K562 (cell line): ENCODE results near the gene C12orf60. TPM values are rescaled to one million over a fixed set of nuclear protein-coding genes. Genes with fewer than 3 reads are reported as not detected.

Source experiments
- ATAC-seq: fragments of 200-7000 bp; cut with Tn5 transposase; 3 replicates; pipeline ENCODE4 v1.9.1; 2020; ENCODE audit warnings: moderate library complexity
- BruUV-seq: library from RNA; stranded (reverse); fragments of 400-500 nt; replicated peaks from 2 replicates; lab custom pipeline; 2021; lab: Mats Ljungman, UMichigan
- CTCF ChIA-PET: fragments of 300-600 bp; formaldehyde crosslinking; extraction: SDS; loops from one replicate; lab custom pipeline; 2021; ENCODE audit warnings: low intra/inter-chr PET ratio; lab: Yijun Ruan, JAX
- POLR2A ChIA-PET: fragments of 300-600, 350-650 bp; sonication (Branson Sonifier 250); formaldehyde crosslinking; extraction: SDS; loops from one replicate; lab custom pipeline; 2021; ENCODE audit warnings: antibody characterized with exemption, inconsistent platforms; lab: Yijun Ruan, JAX
- DNase-seq, 4 experiments: peaks; one replicate each; pipeline versions ENCODE4 v3.0.0 to v3.0.0-alpha.2; 2011 to 2018; ENCODE audit warnings: low spot score in 3 of 4, mixed read lengths in 3 of 4; ENCODE audit errors: extremely low read depth in 1 of 4
- FAIRE-seq: peaks from 2 replicates; lab custom pipeline; 2011; peaks lifted over from hg19 to GRCh38; lab: Jason Lieb, UNC
- H2AFZ ChIP-seq: 2 replicates; pipeline ENCODE4 v1.6.0; 2011; ENCODE audit warnings: low read depth, low read length, control low read depth, inconsistent platforms
- H3K27ac ChIP-seq: fragments of 200-600 bp; 3 replicates; pipeline ENCODE4 v1.8.0; 2011; ENCODE audit warnings: low read depth, mild to moderate bottlenecking, control low read depth, inconsistent platforms, low read length, moderate library complexity, mixed read lengths; ENCODE audit errors: extremely low read depth
- H3K27me3 ChIP-seq, 2 experiments: fragments of 300-600 bp in 1 of 2; 2 replicates in 1 of 2; 3 replicates in 1 of 2; pipeline versions ENCODE4 v1.6.0 to v1.8.0; 2011; ENCODE audit warnings: inconsistent platforms in 2 of 2, low read length in 2 of 2, mild to moderate bottlenecking in 1 of 2, mixed read lengths in 1 of 2, moderate library complexity in 1 of 2; ENCODE audit not compliant: control insufficient read depth in 2 of 2, insufficient read depth in 2 of 2
- H3K36me3 ChIP-seq: fragments of 300-600 bp; 3 replicates; pipeline ENCODE4 v1.8.0; 2011; ENCODE audit warnings: mild to moderate bottlenecking, low read length, inconsistent platforms; ENCODE audit not compliant: control insufficient read depth, insufficient read depth
- H3K4me1 ChIP-seq, 2 experiments: fragments of 200-600 bp in 1 of 2; replicated peaks in 1 of 2; 2 replicates in 1 of 2; 3 replicates in 1 of 2; pipeline versions ENCODE4 v1.5.1 to v1.8.0; 2011; ENCODE audit warnings: inconsistent platforms in 2 of 2, low read length in 2 of 2, mild to moderate bottlenecking in 1 of 2, mixed read lengths in 1 of 2, moderate library complexity in 1 of 2; ENCODE audit not compliant: control insufficient read depth in 2 of 2, insufficient read depth in 2 of 2
- H3K4me2 ChIP-seq: 2 replicates; pipeline ENCODE4 v1.6.1; 2011; ENCODE audit warnings: low read length, control low read depth, inconsistent platforms, mixed read lengths; ENCODE audit not compliant: insufficient read depth
- H3K4me3 ChIP-seq: fragments of 200-600 bp; sonication (generic), shearing (Covaris generic); 2 replicates; pipeline ENCODE4 v1.5.1; 2016; ENCODE audit warnings: control low read depth, inconsistent platforms
- H3K79me2 ChIP-seq: fragments of 200-600 bp; 3 replicates; pipeline ENCODE4 v1.8.0; 2011; ENCODE audit warnings: low read length, inconsistent platforms; ENCODE audit not compliant: control insufficient read depth, insufficient read depth
- H3K9ac ChIP-seq, 2 experiments: 2 replicates each; pipeline versions ENCODE4 v1.6.0 to v1.6.1; 2011; ENCODE audit warnings: low read depth in 2 of 2, low read length in 2 of 2, control low read depth in 1 of 2, inconsistent platforms in 1 of 2, mild to moderate bottlenecking in 1 of 2, mixed read lengths in 1 of 2; ENCODE audit not compliant: insufficient read depth in 1 of 2
- H3K9me1 ChIP-seq: one replicate; pipeline ENCODE4 v1.6.0; 2011; ENCODE audit warnings: inconsistent platforms, mild to moderate bottlenecking, low read length, moderate library complexity; ENCODE audit not compliant: control insufficient read depth, insufficient read depth
- H3K9me3 ChIP-seq: replicated peaks from 2 replicates; pipeline ENCODE4 v1.5.1; 2011; ENCODE audit warnings: low read depth, low read length, inconsistent platforms; ENCODE audit not compliant: control insufficient read depth, insufficient read depth
- H4K20me1 ChIP-seq: replicated peaks from 2 replicates; pipeline ENCODE4 v1.6.1; 2011; ENCODE audit warnings: low read length, inconsistent platforms, mixed read lengths; ENCODE audit not compliant: control insufficient read depth, insufficient read depth
- CHCHD3 ChIP-seq: fragments of 250-450 bp; sonication (Bioruptor Pico); IDR thresholded peaks from 2 replicates; pipeline ENCODE4 v2.1.2; 2022; ENCODE audit warnings: mild to moderate bottlenecking
- KLF13 ChIP-seq: fragments of 450-650 bp; IDR thresholded peaks from 2 replicates; pipeline ENCODE4 v1.6.1; 2016; ENCODE audit warnings: missing genetic modification characterization, low read depth, mild to moderate bottlenecking, missing compliant biosample characterization, moderate library complexity, borderline replicate concordance
- SMARCA5 ChIP-seq: fragments of 450-650 bp; IDR thresholded peaks from 2 replicates; pipeline ENCODE4 v1.6.1; 2016
- SMC3 ChIP-seq: conservative IDR thresholded peaks from 2 replicates; pipeline ENCODE4 v1.6.1; 2011; ENCODE audit warnings: low read depth, low read length, improper control_type of control experiment; ENCODE audit not compliant: insufficient read depth
- SRF ChIP-seq, 2 experiments: fragments of 250-450, 450-650 bp in 1 of 2; sonication (Bioruptor Pico) in 1 of 2; sonication (generic) in 1 of 2; formaldehyde crosslinking; IDR thresholded peaks; 2 replicates each; pipeline versions ENCODE4 v1.5.0 to v1.5.1; 2020 to 2022; ENCODE audit warnings: mild to moderate bottlenecking in 1 of 2, missing genetic modification reagents in 1 of 2
- ZNF140 ChIP-seq: fragments of 250-450 bp; sonication (Bioruptor Pico); IDR thresholded peaks from 2 replicates; pipeline ENCODE4 v1.8.0; 2021; ENCODE audit warnings: moderate library complexity, mild to moderate bottlenecking, inconsistent platforms
- ZNF699 ChIP-seq: fragments of 250-450 bp; sonication (Bioruptor Pico); IDR thresholded peaks from 2 replicates; pipeline ENCODE4 v1.8.0; 2021; ENCODE audit warnings: mild to moderate bottlenecking, moderate library complexity; ENCODE audit not compliant: insufficient replicate concordance
- ZNF77 ChIP-seq: fragments of 250-450 bp; sonication (Bioruptor Pico); IDR thresholded peaks from 2 replicates; pipeline ENCODE4 v1.5.0; 2020
- WGBS: fragments of 100-300 bp; shearing (Covaris generic); methylation state at CpG from one replicate; pipeline ENCODE4 v1.1.6; 2016; ENCODE audit warnings: low coverage, mixed read lengths; ENCODE audit not compliant: insufficient coverage; ENCODE audit errors: missing lambda C conversion rate; 5-methylcytosine and 5-hydroxymethylcytosine counted together
- in situ Hi-C: fragments of 300-500 bp; cut with MboI; formaldehyde crosslinking; loops from 4 replicates; pipeline ENCODE4 v1.15.0; 2018; ENCODE audit warnings: inconsistent platforms, mixed read lengths
- intact Hi-C: fragments of 100-400 bp; cut with micrococcal nuclease; formaldehyde crosslinking; loops from 2 replicates; pipeline ENCODE4 v1.14.2; 2022
- polyA plus RNA-seq, 8 experiments: library from polyadenylated mRNA; depleted of rRNA in 4 of 8; stranded (reverse) in 5 of 8; unstranded in 3 of 8; fragments of >200 nt; fragmentation: Nextera tagmentation in 2 of 8; fragmentation: Illumina TruSeq in 1 of 8; extraction: Ambion mirVana in 2 of 8; extraction: Trizol in 1 of 8; gene quantifications; 2 replicates each; pipeline versions ENCODE4 v1.2.1 to v1.2.3, GENCODE V29; 2011 to 2014; ENCODE audit warnings: inconsistent platforms in 1 of 8, missing spikeins in 1 of 8
- total RNA-seq, 7 experiments: library from RNA; depleted of rRNA in 6 of 7; stranded (reverse); fragments of >200 nt in 6 of 7; fragmentation: Illumina TruSeq in 2 of 7; extraction: Trizol in 2 of 7; gene quantifications; 2 replicates each; pipeline versions ENCODE4 v1.2.1 to v1.2.3, GENCODE V29; 2011 to 2021; ENCODE audit warnings: low replicate concordance in 1 of 7
- TF ChIP-seq, protein P1 (sequence below): sonication (generic); formaldehyde crosslinking; IDR thresholded peaks from 2 replicates; pipeline ENCODE4 v1.9.0; 2022; ENCODE audit warnings: mild to moderate bottlenecking, missing genetic modification reagents
- TF ChIP-seq, protein P2 (sequence below): fragments of 250-450 bp; sonication (Bioruptor Pico); IDR thresholded peaks from 2 replicates; pipeline ENCODE4 v1.8.0; 2022; ENCODE audit warnings: moderate library complexity, mild to moderate bottlenecking, inconsistent platforms
- TF ChIP-seq, protein P3 (sequence below): sonication (generic); formaldehyde crosslinking; IDR thresholded peaks from 2 replicates; pipeline ENCODE4 v1.8.0; 2022; ENCODE audit warnings: mild to moderate bottlenecking, missing genetic modification reagents
- TF ChIP-seq, protein P4 (sequence below): fragments of 200-800 bp; sonication (Bioruptor generic); IDR thresholded peaks from 2 replicates; pipeline ENCODE4 v1.6.1; 2016; ENCODE audit warnings: missing genetic modification characterization, missing compliant biosample characterization

C12orf60 gene
- total and polyA plus RNA-seq, 9 of the 15 experiments (the other 6 are each of a cell fraction or from before 2014, with no cell fraction given), result 0.41 to 4.4 (median 2.5) TPM

DNA sequence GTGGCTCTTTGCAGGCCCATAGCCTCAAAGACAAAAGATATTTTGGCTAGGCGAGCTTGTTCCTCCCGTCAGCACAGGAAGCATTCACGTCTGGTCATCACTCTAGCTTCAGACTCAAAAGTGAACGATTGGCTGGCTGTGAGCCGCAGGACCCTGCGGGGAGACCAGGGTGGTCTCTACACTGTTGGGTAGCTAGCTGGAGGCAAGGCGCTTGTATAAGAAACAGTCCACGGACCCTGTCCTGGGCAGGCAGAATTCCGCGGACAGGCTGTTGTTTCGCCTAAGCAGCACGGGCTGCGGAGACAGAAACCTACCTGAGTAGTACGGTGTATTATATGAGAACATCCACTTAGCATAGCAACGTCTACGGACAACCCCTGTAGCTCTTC is 29.8 kb upstream of the C12orf60 start:
- no TSS peak for BruUV-seq
- H3K9ac ChIP-seq, result no peak overlapping the region
- no peaks in the 10 kb centered on the region; a peak in 1 of 5 replicates for H3K4me1 ChIP-seq
- ChIA-PET POLR2A (no interaction called here), CTCF (no interaction called here)
- 49% methylated on average over 14 of the region's 16 CpGs for WGBS
- H3K9me3 ChIP-seq, result no peaks in the 10 kb centered on the region
- no peak overlapping the region for H3K4me3 ChIP-seq
- ATAC-seq (no peak), FAIRE-seq (no peak), DNase-seq (no peak)
- in situ Hi-C loops, result no loop called here
- H3K79me2 ChIP-seq, result no peaks in the 10 kb centered on the region
- intact Hi-C loops, result no loop called here
- H3K9me1 ChIP-seq, result no peaks in the 10 kb centered on the region
- no peak overlapping the region for H2AFZ ChIP-seq
- H3K4me2 ChIP-seq, result no peak overlapping the region
- H3K36me3 ChIP-seq, result no peaks in the 10 kb centered on the region
- H3K27ac ChIP-seq, result no peak overlapping the region
- H4K20me1 ChIP-seq, result no peaks in the 10 kb centered on the region
- peaks cover 0 to 14% of the 10 kb centered on the region in 2 experiments; a peak in 2 of 5 replicates for H3K27me3 ChIP-seq
- TF ChIP-seq SRF (CRISPR knock-in tag; IDR thresholded peaks at IDR 0.05) (no peak), ZNF699 (CRISPR knock-in tag) (no peak), ZNF140 (CRISPR knock-in tag) (no peak), ZNF77 (CRISPR knock-in tag) (no peak), KLF13 (tag) (no peak), SMARCA5 (no peak), CHCHD3 (CRISPR knock-in tag) (no peak), SMC3 (no peak)
- TF ChIP-seq, protein P1, sequence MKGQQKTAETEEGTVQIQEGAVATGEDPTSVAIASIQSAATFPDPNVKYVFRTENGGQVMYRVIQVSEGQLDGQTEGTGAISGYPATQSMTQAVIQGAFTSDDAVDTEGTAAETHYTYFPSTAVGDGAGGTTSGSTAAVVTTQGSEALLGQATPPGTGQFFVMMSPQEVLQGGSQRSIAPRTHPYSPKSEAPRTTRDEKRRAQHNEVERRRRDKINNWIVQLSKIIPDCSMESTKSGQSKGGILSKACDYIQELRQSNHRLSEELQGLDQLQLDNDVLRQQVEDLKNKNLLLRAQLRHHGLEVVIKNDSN (CRISPR knock-in tag), result no peak
- TF ChIP-seq, protein P2, sequence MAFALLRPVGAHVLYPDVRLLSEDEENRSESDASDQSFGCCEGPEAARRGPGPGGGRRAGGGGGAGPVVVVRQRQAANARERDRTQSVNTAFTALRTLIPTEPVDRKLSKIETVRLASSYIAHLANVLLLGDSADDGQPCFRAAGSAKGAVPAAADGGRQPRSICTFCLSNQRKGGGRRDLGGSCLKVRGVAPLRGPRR (CRISPR knock-in tag), result no peak
- TF ChIP-seq, protein P3, sequence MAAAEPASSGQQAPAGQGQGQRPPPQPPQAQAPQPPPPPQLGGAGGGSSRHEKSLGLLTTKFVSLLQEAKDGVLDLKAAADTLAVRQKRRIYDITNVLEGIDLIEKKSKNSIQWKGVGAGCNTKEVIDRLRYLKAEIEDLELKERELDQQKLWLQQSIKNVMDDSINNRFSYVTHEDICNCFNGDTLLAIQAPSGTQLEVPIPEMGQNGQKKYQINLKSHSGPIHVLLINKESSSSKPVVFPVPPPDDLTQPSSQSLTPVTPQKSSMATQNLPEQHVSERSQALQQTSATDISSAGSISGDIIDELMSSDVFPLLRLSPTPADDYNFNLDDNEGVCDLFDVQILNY (CRISPR knock-in tag), result no peak
- TF ChIP-seq, protein P4, sequence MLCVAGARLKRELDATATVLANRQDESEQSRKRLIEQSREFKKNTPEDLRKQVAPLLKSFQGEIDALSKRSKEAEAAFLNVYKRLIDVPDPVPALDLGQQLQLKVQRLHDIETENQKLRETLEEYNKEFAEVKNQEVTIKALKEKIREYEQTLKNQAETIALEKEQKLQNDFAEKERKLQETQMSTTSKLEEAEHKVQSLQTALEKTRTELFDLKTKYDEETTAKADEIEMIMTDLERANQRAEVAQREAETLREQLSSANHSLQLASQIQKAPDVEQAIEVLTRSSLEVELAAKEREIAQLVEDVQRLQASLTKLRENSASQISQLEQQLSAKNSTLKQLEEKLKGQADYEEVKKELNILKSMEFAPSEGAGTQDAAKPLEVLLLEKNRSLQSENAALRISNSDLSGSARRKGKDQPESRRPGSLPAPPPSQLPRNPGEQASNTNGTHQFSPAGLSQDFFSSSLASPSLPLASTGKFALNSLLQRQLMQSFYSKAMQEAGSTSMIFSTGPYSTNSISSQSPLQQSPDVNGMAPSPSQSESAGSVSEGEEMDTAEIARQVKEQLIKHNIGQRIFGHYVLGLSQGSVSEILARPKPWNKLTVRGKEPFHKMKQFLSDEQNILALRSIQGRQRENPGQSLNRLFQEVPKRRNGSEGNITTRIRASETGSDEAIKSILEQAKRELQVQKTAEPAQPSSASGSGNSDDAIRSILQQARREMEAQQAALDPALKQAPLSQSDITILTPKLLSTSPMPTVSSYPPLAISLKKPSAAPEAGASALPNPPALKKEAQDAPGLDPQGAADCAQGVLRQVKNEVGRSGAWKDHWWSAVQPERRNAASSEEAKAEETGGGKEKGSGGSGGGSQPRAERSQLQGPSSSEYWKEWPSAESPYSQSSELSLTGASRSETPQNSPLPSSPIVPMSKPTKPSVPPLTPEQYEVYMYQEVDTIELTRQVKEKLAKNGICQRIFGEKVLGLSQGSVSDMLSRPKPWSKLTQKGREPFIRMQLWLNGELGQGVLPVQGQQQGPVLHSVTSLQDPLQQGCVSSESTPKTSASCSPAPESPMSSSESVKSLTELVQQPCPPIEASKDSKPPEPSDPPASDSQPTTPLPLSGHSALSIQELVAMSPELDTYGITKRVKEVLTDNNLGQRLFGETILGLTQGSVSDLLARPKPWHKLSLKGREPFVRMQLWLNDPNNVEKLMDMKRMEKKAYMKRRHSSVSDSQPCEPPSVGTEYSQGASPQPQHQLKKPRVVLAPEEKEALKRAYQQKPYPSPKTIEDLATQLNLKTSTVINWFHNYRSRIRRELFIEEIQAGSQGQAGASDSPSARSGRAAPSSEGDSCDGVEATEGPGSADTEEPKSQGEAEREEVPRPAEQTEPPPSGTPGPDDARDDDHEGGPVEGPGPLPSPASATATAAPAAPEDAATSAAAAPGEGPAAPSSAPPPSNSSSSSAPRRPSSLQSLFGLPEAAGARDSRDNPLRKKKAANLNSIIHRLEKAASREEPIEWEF (CRISPR knock-in tag), result no peak
